Measurements from ENCODE around the gene CACNA2D4.

DNA sequence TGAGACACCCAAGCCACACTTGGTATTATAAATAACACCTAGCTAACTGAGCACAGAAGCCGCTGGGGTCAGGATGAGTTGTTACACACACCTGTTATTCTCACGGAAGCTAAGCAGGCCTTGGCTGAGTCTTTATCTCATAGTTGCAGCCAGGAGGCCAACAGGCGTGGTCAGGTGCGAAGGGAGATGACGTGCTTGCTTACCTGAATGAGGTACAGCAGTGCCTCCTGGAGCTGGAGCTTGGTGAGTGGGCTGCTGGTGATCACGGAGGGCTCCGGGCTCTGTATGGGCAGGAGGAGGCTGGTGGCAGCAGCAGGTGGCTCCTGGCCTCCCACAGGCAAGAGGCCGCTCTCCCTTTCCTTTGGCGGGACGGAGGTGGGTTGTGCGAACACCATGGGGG, 30.4 kb upstream of the CACNA2D4 start:
- TF ChIP-seq, protein P1, sequence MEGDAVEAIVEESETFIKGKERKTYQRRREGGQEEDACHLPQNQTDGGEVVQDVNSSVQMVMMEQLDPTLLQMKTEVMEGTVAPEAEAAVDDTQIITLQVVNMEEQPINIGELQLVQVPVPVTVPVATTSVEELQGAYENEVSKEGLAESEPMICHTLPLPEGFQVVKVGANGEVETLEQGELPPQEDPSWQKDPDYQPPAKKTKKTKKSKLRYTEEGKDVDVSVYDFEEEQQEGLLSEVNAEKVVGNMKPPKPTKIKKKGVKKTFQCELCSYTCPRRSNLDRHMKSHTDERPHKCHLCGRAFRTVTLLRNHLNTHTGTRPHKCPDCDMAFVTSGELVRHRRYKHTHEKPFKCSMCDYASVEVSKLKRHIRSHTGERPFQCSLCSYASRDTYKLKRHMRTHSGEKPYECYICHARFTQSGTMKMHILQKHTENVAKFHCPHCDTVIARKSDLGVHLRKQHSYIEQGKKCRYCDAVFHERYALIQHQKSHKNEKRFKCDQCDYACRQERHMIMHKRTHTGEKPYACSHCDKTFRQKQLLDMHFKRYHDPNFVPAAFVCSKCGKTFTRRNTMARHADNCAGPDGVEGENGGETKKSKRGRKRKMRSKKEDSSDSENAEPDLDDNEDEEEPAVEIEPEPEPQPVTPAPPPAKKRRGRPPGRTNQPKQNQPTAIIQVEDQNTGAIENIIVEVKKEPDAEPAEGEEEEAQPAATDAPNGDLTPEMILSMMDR (conservative IDR thresholded peaks at IDR 0.05; ENCODE audit: low read depth, low read length) = no peak
- no peak for TF ChIP-seq EZH2 (IDR thresholded peaks at IDR 0.05; ENCODE audit: low read length, unreplicated experiment)
